ENCODE measurements around the gene SNAPC3. TPM values are rescaled to one million over a fixed set of nuclear protein-coding genes. Genes with fewer than 3 reads are reported as not detected.

Gene SNAPC3
- total RNA-seq, 2 donors from 2014 or later = 41.3 to 52.5 TPM

GRCh38 chr9:15404171-15404570, 18.5 kb upstream of the SNAPC3 start:
- H3K4me3 ChIP-seq (ENCODE audit: low read length) = no peak overlapping the region
- Mint-ChIP-seq H3K27ac (no peak overlapping the region), H3K9me3 (peaks cover 33% of the 10 kb centered on the region), H3K36me3 (ENCODE audit: low read depth) (no peaks in the 10 kb centered on the region), H3K27me3 (ENCODE audit: insufficient read depth) (no peaks in the 10 kb centered on the region), H3K4me3 (no peak overlapping the region), H3K4me1 (no peaks in the 10 kb centered on the region)
- WGBS, 2 experiments (ENCODE audit: insufficient coverage in 1 of 2, insufficient read length in 1 of 2) = 97 to 100% methylated on average over 1 of the region's 1 CpG
- peaks cover 10% of the 10 kb centered on the region for H3K9me3 ChIP-seq (ENCODE audit: control insufficient read depth, low read length)
- no peak for TF ChIP-seq CTCF (conservative IDR thresholded peaks at IDR 0.05)
- no peak overlapping the region for H3K27ac ChIP-seq (ENCODE audit: low read depth, low read length)
- H3K4me1 ChIP-seq (ENCODE audit: control insufficient read depth, insufficient read depth, low read length) = no peaks in the 10 kb centered on the region
- no peaks in the 10 kb centered on the region for H3K27me3 ChIP-seq (ENCODE audit: control insufficient read depth, insufficient read depth, low read length, poor library complexity, severe bottlenecking)
- no peak overlapping the region for H3K9ac ChIP-seq (ENCODE audit: extremely low read depth, low read length, poor library complexity, severe bottlenecking)
- no peaks in the 10 kb centered on the region for H3K36me3 ChIP-seq (ENCODE audit: control insufficient read depth, insufficient read depth, low read length)
- no peak for DNase-seq

GRCh38 chr9:15416880-15417279, 5.8 kb upstream of the SNAPC3 start:
- 80 to 86% methylated on average over 2 of the region's 2 CpGs for WGBS, 2 experiments (ENCODE audit: insufficient coverage in 1 of 2, insufficient read length in 1 of 2)

GRCh38 chr9:15417626-15418025, 5.0 kb upstream of the SNAPC3 start:
- Histone ChIP-seq H3K27me3 (ENCODE audit: control insufficient read depth, insufficient read depth, low read length, poor library complexity, severe bottlenecking) (no peaks in the 10 kb centered on the region), H3K27ac (ENCODE audit: low read depth, low read length) (no peak overlapping the region), H3K4me1 (ENCODE audit: control insufficient read depth, insufficient read depth, low read length) (no peaks in the 10 kb centered on the region), H3K9ac (ENCODE audit: extremely low read depth, low read length, poor library complexity, severe bottlenecking) (no peak overlapping the region), H3K9me3 (ENCODE audit: control insufficient read depth, low read length) (peaks cover 11% of the 10 kb centered on the region), H3K36me3 (ENCODE audit: control insufficient read depth, insufficient read depth, low read length) (no peaks in the 10 kb centered on the region), H3K4me3 (ENCODE audit: low read length) (no peak overlapping the region)
- Mint-ChIP-seq H3K4me3 (no peak overlapping the region), H3K9me3 (peaks cover 5% of the 10 kb centered on the region), H3K36me3 (ENCODE audit: low read depth) (no peaks in the 10 kb centered on the region), H3K27ac (peak overlapping the region; percentile 52), H3K27me3 (ENCODE audit: insufficient read depth) (no peaks in the 10 kb centered on the region), H3K4me1 (peaks cover 14% of the 10 kb centered on the region)
- peak; percentile 58 for DNase-seq
- TF ChIP-seq CTCF (conservative IDR thresholded peaks at IDR 0.05) = no peak
- WGBS, 2 experiments (ENCODE audit: insufficient coverage in 1 of 2, insufficient read length in 1 of 2) = 75 to 88% methylated on average over 6 of the region's 6 CpGs

More at GRCh38 chr9:15416880-15417279, 5.8 kb upstream of the SNAPC3 start:
- Histone ChIP-seq H3K4me3 (ENCODE audit: low read length) (no peak overlapping the region), H3K27me3 (ENCODE audit: control insufficient read depth, insufficient read depth, low read length, poor library complexity, severe bottlenecking) (no peaks in the 10 kb centered on the region), H3K36me3 (ENCODE audit: control insufficient read depth, insufficient read depth, low read length) (no peaks in the 10 kb centered on the region), H3K27ac (ENCODE audit: low read depth, low read length) (no peak overlapping the region), H3K4me1 (ENCODE audit: control insufficient read depth, insufficient read depth, low read length) (no peaks in the 10 kb centered on the region), H3K9ac (ENCODE audit: extremely low read depth, low read length, poor library complexity, severe bottlenecking) (no peak overlapping the region), H3K9me3 (ENCODE audit: control insufficient read depth, low read length) (peaks cover 11% of the 10 kb centered on the region)
- Mint-ChIP-seq H3K4me3 (no peak overlapping the region), H3K9me3 (peaks cover 5% of the 10 kb centered on the region), H3K27ac (peak overlapping the region; percentile 40), H3K36me3 (ENCODE audit: low read depth) (no peaks in the 10 kb centered on the region), H3K27me3 (ENCODE audit: insufficient read depth) (no peaks in the 10 kb centered on the region), H3K4me1 (peaks cover 17% of the 10 kb centered on the region)
- peak; percentile 84 for DNase-seq
- peak; percentile 77 for TF ChIP-seq CTCF (conservative IDR thresholded peaks at IDR 0.05)

Data from endodermal cell (in vitro differentiated cells).